CD4-positive, alpha-beta T cell treated with Interleukin-6 at 100 ng/mL for 8 hours (primary cell): ENCODE data around the gene TTLL4.

Experiments used
- DNase-seq: peaks from one replicate; pipeline ENCODE4 v3.0.0-alpha.2; 2020; ENCODE audit warnings: mixed read lengths, low spot score

TTLL4 gene

GRCh38 chr2:218785103-218785502 is 74.5 kb downstream of the TTLL4 start:
- DNase-seq: no peak

GRCh38 chr2:218786133-218786532 is 75.5 kb downstream of the TTLL4 start:
- no peak for DNase-seq

GRCh38 chr2:218788529-218789255 is 78.1 kb downstream of the TTLL4 start:
- DNase-seq: no peak

- no peak for DNase-seq
Observed at GRCh38 chr2:218792433-218792832, 81.8 kb downstream of the TTLL4 start.

- no peak for DNase-seq
Observed at GRCh38 chr2:218796691-218797090, 86.1 kb downstream of the TTLL4 start.

GRCh38 chr2:218798767-218799504 is 88.3 kb downstream of the TTLL4 start:
- no peak for DNase-seq

- no peak for DNase-seq
Observed at GRCh38 chr2:218799990-218800389, 89.4 kb downstream of the TTLL4 start.

GRCh38 chr2:218802386-218802994 is 91.9 kb downstream of the TTLL4 start:
- DNase-seq: no peak

GRCh38 chr2:218804817-218805216 is 94.2 kb downstream of the TTLL4 start:
- no peak for DNase-seq
